HG03565 (cell line): ENCODE results near the gene PCYT1A.
"Not testable (repeated sequence)": the region's sequence is repeated elsewhere in the genome, so short reads cannot be mapped to it uniquely, and the experiment has no call there.

Experiments used
- ATAC-seq: cut with Tn5 transposase; IDR thresholded peaks from one replicate; pipeline ENCODE4 v1.9.1; 2021; ENCODE audit warnings: mild to moderate bottlenecking, moderate library complexity; ENCODE audit not compliant: unreplicated experiment

The PCYT1A gene

GRCh38 chr3:196194542-196194915 lies 93.0 kb downstream of the PCYT1A start:
- no peak for ATAC-seq

- ATAC-seq, result no peak
These were observed 93.6 kb downstream of the PCYT1A start for GRCh38 chr3:196193736-196194541.

- no peak for ATAC-seq
These were observed 94.3 kb downstream of the PCYT1A start for GRCh38 chr3:196193133-196193735.

GRCh38 chr3:196192524-196193051 lies 94.9 kb downstream of the PCYT1A start:
- peak; percentile 22 for ATAC-seq

- peak; percentile 32 for ATAC-seq
These were observed 95.4 kb downstream of the PCYT1A start for GRCh38 chr3:196192036-196192523.

GRCh38 chr3:196189566-196190347 lies 97.8 kb downstream of the PCYT1A start:
- no peak for ATAC-seq

GRCh38 chr3:196186651-196187573 lies 100.6 kb downstream of the PCYT1A start:
- no peak for ATAC-seq

GRCh38 chr3:196184881-196185280 lies 102.6 kb downstream of the PCYT1A start:
- no peak for ATAC-seq

- ATAC-seq, result not testable (repeated sequence)
These were observed 103.4 kb downstream of the PCYT1A start for GRCh38 chr3:196184169-196184432.

GRCh38 chr3:196181127-196181546 lies 106.4 kb downstream of the PCYT1A start:
- no peak for ATAC-seq

GRCh38 chr3:196180346-196180745 lies 107.2 kb downstream of the PCYT1A start:
- no peak for ATAC-seq
